Kidney (tissue), 14 donors: ENCODE results near the gene ERAL1. TPM values are rescaled to one million over a fixed set of nuclear protein-coding genes. Genes with fewer than 3 reads are reported as not detected.

ENCODE experiments used
- DNase-seq, 5 donors: peaks; one replicate each; pipeline ENCODE4 v3.0.0-alpha.2; 2013 to 2020
- FAIRE-seq: peaks from 2 replicates; lab custom pipeline; 2012; peaks lifted over from hg19 to GRCh38; lab: Jason Lieb, UNC
- H3K27ac ChIP-seq, 2 donors: one replicate each; pipeline ENCODE4 v1.7.0; 2013; ENCODE audit warnings: low read depth in 2 of 2, low read length in 2 of 2, inconsistent platforms in 1 of 2
- H3K27me3 ChIP-seq: one replicate; pipeline ENCODE4 v1.7.1; 2013; ENCODE audit warnings: low read length, inconsistent platforms; ENCODE audit not compliant: control insufficient read depth, insufficient read depth
- H3K36me3 ChIP-seq, 3 donors: one replicate each; pipeline versions ENCODE4 v1.7.0 to v1.7.1; 2013; ENCODE audit warnings: low read length in 3 of 3, control low read depth in 1 of 3, inconsistent platforms in 1 of 3; ENCODE audit not compliant: insufficient read depth in 3 of 3, control insufficient read depth in 2 of 3
- H3K4me1 ChIP-seq, 3 donors: one replicate each; pipeline versions ENCODE4 v1.7.0 to v1.7.1; 2013; ENCODE audit warnings: low read length in 3 of 3, inconsistent platforms in 1 of 3, low read depth in 1 of 3; ENCODE audit not compliant: control insufficient read depth in 2 of 3, insufficient read depth in 2 of 3
- H3K4me3 ChIP-seq, 3 donors: one replicate each; pipeline versions ENCODE4 v1.7.0 to v1.8.1; 2013; ENCODE audit warnings: low read length in 3 of 3, control low read depth in 1 of 3, inconsistent platforms in 1 of 3
- H3K9ac ChIP-seq, 3 donors: one replicate each; pipeline versions ENCODE4 v1.7.0 to v1.7.1; 2013; ENCODE audit warnings: low read length in 3 of 3, control low read depth in 1 of 3, inconsistent platforms in 1 of 3
- H3K9me3 ChIP-seq, 3 donors: one replicate each; pipeline versions ENCODE4 v1.7.0 to v1.7.1; 2013; ENCODE audit warnings: low read length in 3 of 3, control low read depth in 1 of 3, inconsistent platforms in 1 of 3; ENCODE audit not compliant: control insufficient read depth in 2 of 3, insufficient read depth in 1 of 3
- intact Hi-C: fragments of 100-400 bp; cut with DNase I; formaldehyde crosslinking; loops from one replicate; pipeline ENCODE4 v1.11.1; 2022
- polyA plus RNA-seq: library from polyadenylated mRNA; stranded (reverse); fragments of 350-450 nt; fragmentation: Illumina TruSeq; extraction: RNeasy Lipid Tissue Mini Kit (QIAGEN cat#74804); gene quantifications from one replicate; pipeline ENCODE4 v1.2.3, GENCODE V29; 2014; ENCODE audit warnings: low read depth, low replicate concordance; ENCODE audit not compliant: insufficient read depth
- total RNA-seq: library from RNA; stranded (reverse); fragmentation: NEBNext Ultra II Directional; extraction: Animal tissue kit (Norgen Biotek cat#: 25700); gene quantifications from one replicate; pipeline ENCODE4 v1.2.1, GENCODE V29; 2021
- TF ChIP-seq, protein P1 (sequence below): IDR thresholded peaks from 3 replicates; pipeline ENCODE4 v1.5.1; 2012; ENCODE audit warnings: mild to moderate bottlenecking, moderate library complexity, borderline replicate concordance; ENCODE audit not compliant: insufficient read depth; ENCODE audit errors: extremely low read depth
- donor health status: control.
- donor health status: control.
- donor health status: control.
- donor health status: control.
- donor health status: control.
- donor health status: DM: yes; HTN: yes; CAD: no.
- donor health status: Normal renal cell carcinoma (clear cell type).

Gene ERAL1
- total and polyA plus RNA-seq, 2 donors from 2014 or later: 29.5 to 71.6 TPM

DNA sequence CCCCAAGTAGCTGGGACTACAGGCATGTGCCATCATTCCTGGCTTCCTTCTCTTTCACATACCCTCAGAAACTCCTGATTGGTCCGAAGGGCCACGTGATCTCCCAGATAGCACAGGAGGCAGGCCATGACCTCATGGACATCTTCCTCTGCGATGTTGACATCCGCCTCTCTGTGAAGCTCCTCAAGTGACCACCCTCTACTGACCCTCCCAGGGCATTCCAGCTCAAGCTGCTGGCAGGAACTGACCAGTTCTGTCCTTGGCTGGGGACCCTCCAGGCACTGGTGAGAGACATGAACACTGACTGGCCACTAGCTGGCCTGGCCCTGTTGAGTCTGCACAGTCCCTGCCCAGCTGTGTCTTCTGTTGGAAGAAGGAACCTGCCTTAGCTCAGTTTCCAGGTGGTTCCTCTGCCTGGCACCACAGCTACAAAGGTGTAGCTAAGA is 5.6 kb downstream of the ERAL1 start:
- TF ChIP-seq, protein P1, sequence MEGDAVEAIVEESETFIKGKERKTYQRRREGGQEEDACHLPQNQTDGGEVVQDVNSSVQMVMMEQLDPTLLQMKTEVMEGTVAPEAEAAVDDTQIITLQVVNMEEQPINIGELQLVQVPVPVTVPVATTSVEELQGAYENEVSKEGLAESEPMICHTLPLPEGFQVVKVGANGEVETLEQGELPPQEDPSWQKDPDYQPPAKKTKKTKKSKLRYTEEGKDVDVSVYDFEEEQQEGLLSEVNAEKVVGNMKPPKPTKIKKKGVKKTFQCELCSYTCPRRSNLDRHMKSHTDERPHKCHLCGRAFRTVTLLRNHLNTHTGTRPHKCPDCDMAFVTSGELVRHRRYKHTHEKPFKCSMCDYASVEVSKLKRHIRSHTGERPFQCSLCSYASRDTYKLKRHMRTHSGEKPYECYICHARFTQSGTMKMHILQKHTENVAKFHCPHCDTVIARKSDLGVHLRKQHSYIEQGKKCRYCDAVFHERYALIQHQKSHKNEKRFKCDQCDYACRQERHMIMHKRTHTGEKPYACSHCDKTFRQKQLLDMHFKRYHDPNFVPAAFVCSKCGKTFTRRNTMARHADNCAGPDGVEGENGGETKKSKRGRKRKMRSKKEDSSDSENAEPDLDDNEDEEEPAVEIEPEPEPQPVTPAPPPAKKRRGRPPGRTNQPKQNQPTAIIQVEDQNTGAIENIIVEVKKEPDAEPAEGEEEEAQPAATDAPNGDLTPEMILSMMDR: no peak
- DNase-seq (no peak), FAIRE-seq (no peak)
- H3K27me3 ChIP-seq: no peaks in the 10 kb centered on the region
- H3K9me3 ChIP-seq: no peaks in the 10 kb centered on the region
- H3K27ac ChIP-seq: no peak overlapping the region
- H3K9ac ChIP-seq: no peak overlapping the region
- peaks cover 0 to 4% (median 4%) of the 10 kb centered on the region in 3 donors for H3K4me1 ChIP-seq
- no peak overlapping the region for H3K4me3 ChIP-seq
- intact Hi-C loops: no loop called here
- peaks cover 7 to 25% (median 19%) of the 10 kb centered on the region in 3 donors for H3K36me3 ChIP-seq

DNA sequence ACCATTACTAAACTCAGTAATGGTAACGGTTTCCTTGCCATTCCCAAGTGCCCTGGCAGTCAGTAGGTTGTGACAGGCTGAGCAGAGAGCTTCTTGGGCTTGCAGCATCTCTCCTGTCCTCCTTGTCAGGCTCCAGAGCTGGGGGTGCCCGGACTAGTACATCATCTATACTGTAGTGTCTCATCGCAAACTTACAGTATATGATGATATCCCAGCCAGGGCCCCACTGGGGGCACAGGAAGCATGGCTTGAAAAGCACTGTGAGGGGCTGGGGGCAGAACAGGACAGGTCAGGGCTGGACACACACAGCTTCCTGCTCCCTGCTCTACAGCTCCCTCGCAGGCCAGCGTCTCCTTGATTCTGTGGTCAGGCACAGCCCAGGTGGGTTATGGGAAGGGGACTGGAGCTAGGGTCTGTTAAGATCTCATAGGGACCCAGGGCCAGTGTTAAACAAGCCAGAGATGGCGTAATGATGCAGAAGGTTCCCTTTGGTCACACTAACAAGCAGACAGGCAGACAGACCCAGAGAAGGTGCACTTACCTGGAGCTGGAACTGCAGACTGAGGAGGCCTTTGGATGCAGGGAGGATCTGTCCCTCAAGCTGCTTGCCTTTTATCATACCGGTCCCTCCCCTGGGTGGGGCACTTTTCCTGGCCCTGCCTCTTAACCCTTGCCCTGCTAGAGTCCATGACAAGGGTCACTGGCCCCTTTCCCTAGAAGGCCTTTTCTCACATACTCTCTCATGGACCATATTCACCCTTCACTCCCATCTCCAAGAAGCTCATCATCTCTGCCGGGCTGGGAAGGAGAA is 6.8 kb downstream of the ERAL1 start:
- no peak overlapping the region for H3K4me3 ChIP-seq
- DNase-seq (no peak), FAIRE-seq (no peak)
- H3K27ac ChIP-seq: no peak overlapping the region
- no peaks in the 10 kb centered on the region for H3K4me1 ChIP-seq
- H3K9ac ChIP-seq: no peak overlapping the region
- TF ChIP-seq, protein P1: no peak
- H3K27me3 ChIP-seq: no peaks in the 10 kb centered on the region
- H3K36me3 ChIP-seq: peaks cover 7 to 22% (median 19%) of the 10 kb centered on the region in 3 donors
- intact Hi-C loops: no loop called here
- H3K9me3 ChIP-seq: no peaks in the 10 kb centered on the region

DNA sequence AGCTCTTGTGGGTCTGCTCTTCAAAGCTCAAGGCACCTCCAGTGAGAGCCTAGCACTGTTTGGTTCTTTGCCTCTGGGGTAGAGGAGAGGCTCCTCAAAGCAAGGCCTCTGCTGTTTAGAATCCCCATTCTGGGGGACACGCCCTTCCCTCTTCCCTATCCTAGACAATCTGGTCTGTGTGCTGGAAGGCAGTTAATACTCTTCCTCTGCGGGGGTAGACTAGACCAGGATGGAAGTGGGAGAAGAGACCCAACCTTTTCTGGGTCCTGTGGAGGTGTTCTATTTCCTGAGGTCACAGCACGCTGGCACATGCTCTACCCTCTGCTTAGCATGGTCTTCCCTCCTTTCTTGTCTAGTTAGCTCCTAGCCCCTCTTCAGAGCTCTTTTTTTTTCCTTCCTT is 7.7 kb downstream of the ERAL1 start:
- H3K4me1 ChIP-seq: no peaks in the 10 kb centered on the region
- FAIRE-seq (no peak), DNase-seq (no peak)
- no peaks in the 10 kb centered on the region for H3K9me3 ChIP-seq
- no peak overlapping the region for H3K4me3 ChIP-seq
- H3K36me3 ChIP-seq: peaks cover 7 to 22% (median 19%) of the 10 kb centered on the region in 3 donors
- TF ChIP-seq, protein P1: no peak
- H3K27ac ChIP-seq: no peak overlapping the region
- H3K27me3 ChIP-seq: no peaks in the 10 kb centered on the region
- intact Hi-C loops: no loop called here
- no peak overlapping the region for H3K9ac ChIP-seq
